Measurements from ENCODE around the gene ADORA1.

ADORA1 gene

DNA sequence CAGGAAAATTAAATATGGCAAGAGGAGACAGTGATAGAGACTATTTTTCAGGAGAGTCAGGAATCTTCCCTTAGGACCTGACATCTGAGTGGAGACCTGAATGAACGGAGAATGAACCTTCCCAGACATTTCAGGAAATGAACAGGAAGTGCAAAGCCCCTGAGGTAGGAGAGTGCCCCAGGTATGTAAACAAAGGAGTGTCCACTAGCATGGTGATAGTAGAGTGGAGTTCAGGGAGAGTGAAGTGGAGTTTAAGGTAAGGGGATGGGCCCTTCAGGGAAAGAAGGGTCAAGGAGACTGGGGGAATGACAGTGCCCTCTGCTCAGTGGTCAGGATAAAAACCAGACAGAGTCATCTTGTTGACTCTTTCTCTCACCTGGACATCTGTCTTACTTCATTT lies 28.8 kb downstream of the ADORA1 start:
- H3K27me3 ChIP-seq (ENCODE audit: insufficient read depth, poor library complexity, severe bottlenecking) = no peaks in the 10 kb centered on the region

DNA sequence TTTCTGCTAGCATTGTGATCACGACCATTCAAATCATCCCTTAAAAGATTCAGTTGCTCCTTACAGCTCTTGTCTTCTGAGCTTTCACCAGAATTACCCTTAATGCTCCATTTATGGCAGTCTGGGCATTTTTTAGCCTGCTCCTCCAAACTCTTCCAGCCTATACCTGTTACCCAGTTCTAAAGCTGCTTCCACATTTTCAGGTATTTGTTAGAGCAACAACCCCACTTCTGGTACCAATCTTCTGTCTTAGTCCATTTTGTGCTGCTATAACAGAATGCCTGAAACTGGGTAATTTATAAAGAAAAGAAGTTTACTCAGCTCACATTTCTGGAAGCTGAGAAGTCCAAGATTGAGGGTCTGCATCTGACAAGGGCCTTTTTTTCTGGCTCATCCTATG lies 30.9 kb downstream of the ADORA1 start:
- Histone ChIP-seq H3K4me3 (replicated peaks; ENCODE audit: insufficient read depth, low read length) (no peak overlapping the region), H3K27me3 (ENCODE audit: insufficient read depth, poor library complexity, severe bottlenecking) (no peaks in the 10 kb centered on the region), H3K27ac (replicated peaks) (no peak overlapping the region)
- no peak for DNase-seq (ENCODE audit: low read depth in 1 of 2, low spot score in 1 of 2)
- TF ChIP-seq SPI1 (IDR thresholded peaks at IDR 0.05; ENCODE audit: borderline replicate concordance, low read depth) = no peak
- TF ChIP-seq, protein P1, sequence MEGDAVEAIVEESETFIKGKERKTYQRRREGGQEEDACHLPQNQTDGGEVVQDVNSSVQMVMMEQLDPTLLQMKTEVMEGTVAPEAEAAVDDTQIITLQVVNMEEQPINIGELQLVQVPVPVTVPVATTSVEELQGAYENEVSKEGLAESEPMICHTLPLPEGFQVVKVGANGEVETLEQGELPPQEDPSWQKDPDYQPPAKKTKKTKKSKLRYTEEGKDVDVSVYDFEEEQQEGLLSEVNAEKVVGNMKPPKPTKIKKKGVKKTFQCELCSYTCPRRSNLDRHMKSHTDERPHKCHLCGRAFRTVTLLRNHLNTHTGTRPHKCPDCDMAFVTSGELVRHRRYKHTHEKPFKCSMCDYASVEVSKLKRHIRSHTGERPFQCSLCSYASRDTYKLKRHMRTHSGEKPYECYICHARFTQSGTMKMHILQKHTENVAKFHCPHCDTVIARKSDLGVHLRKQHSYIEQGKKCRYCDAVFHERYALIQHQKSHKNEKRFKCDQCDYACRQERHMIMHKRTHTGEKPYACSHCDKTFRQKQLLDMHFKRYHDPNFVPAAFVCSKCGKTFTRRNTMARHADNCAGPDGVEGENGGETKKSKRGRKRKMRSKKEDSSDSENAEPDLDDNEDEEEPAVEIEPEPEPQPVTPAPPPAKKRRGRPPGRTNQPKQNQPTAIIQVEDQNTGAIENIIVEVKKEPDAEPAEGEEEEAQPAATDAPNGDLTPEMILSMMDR (IDR thresholded peaks at IDR 0.05; ENCODE audit: insufficient read depth, low read length) = no peak
- TF ChIP-seq GABPA (IDR thresholded peaks at IDR 0.05; ENCODE audit: low read depth) = no peak
- no peak for TF ChIP-seq POLR2AphosphoS5 (IDR thresholded peaks at IDR 0.05; ENCODE audit: low read depth)
- TF ChIP-seq, protein P2, sequence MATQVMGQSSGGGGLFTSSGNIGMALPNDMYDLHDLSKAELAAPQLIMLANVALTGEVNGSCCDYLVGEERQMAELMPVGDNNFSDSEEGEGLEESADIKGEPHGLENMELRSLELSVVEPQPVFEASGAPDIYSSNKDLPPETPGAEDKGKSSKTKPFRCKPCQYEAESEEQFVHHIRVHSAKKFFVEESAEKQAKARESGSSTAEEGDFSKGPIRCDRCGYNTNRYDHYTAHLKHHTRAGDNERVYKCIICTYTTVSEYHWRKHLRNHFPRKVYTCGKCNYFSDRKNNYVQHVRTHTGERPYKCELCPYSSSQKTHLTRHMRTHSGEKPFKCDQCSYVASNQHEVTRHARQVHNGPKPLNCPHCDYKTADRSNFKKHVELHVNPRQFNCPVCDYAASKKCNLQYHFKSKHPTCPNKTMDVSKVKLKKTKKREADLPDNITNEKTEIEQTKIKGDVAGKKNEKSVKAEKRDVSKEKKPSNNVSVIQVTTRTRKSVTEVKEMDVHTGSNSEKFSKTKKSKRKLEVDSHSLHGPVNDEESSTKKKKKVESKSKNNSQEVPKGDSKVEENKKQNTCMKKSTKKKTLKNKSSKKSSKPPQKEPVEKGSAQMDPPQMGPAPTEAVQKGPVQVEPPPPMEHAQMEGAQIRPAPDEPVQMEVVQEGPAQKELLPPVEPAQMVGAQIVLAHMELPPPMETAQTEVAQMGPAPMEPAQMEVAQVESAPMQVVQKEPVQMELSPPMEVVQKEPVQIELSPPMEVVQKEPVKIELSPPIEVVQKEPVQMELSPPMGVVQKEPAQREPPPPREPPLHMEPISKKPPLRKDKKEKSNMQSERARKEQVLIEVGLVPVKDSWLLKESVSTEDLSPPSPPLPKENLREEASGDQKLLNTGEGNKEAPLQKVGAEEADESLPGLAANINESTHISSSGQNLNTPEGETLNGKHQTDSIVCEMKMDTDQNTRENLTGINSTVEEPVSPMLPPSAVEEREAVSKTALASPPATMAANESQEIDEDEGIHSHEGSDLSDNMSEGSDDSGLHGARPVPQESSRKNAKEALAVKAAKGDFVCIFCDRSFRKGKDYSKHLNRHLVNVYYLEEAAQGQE (IDR thresholded peaks at IDR 0.05; ENCODE audit: insufficient replicate concordance, low read depth) = no peak

More for the DNA sequence above, 28.8 kb downstream of the ADORA1 start:
- no peak for DNase-seq (ENCODE audit: low read depth in 1 of 2, low spot score in 1 of 2)
- TF ChIP-seq GABPA (IDR thresholded peaks at IDR 0.05; ENCODE audit: low read depth) (no peak), SPI1 (IDR thresholded peaks at IDR 0.05; ENCODE audit: borderline replicate concordance, low read depth) (no peak), POLR2AphosphoS5 (IDR thresholded peaks at IDR 0.05; ENCODE audit: low read depth) (no peak)
- TF ChIP-seq, protein P2 (IDR thresholded peaks at IDR 0.05; ENCODE audit: insufficient replicate concordance, low read depth) = no peak
- TF ChIP-seq, protein P1 (IDR thresholded peaks at IDR 0.05; ENCODE audit: insufficient read depth, low read length) = no peak
- Histone ChIP-seq H3K4me3 (replicated peaks; ENCODE audit: insufficient read depth, low read length) (no peak overlapping the region), H3K27ac (replicated peaks) (no peak overlapping the region)

DNA sequence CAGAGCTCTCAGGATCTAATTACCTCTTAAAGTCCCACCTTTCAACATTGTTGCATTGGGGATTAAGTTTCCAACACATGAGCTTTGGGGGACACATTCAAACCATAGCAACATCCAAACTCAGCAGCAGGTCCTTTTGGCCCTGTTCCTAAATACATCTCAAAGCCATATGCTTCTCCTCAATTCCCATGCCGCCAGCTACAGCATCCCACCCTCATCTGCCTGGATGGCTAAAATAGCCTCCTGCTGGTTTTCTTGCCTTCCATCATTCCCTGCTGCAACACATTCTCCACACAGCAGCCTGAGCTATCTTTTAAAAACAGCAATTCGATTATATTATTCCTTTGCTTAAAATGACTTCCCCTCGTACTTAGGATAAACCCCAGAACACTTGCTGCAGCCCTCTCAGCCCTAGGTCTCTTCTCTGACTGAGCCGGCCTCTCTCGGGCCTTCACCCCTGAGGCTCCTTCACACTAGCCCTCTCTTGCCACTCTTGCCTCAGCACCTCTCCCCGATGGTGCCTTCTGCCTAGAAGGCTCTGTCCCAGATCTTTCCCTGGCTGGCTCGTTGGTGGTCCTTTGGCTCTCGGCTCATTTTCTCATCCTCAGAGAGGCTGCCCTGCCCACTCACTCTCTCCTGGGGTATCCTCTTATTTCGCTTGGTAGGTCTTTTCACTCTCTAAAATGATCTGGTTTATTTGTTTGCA lies 31.6 kb downstream of the ADORA1 start:
- Histone ChIP-seq H3K4me3 (replicated peaks; ENCODE audit: insufficient read depth, low read length) (no peak overlapping the region), H3K27ac (replicated peaks) (no peak overlapping the region), H3K27me3 (ENCODE audit: insufficient read depth, poor library complexity, severe bottlenecking) (no peaks in the 10 kb centered on the region)
- TF ChIP-seq, protein P2 (IDR thresholded peaks at IDR 0.05; ENCODE audit: insufficient replicate concordance, low read depth) = no peak
- TF ChIP-seq SPI1 (IDR thresholded peaks at IDR 0.05; ENCODE audit: borderline replicate concordance, low read depth) (no peak), GABPA (IDR thresholded peaks at IDR 0.05; ENCODE audit: low read depth) (no peak), POLR2AphosphoS5 (IDR thresholded peaks at IDR 0.05; ENCODE audit: low read depth) (no peak)
- TF ChIP-seq, protein P1 (IDR thresholded peaks at IDR 0.05; ENCODE audit: insufficient read depth, low read length) = no peak
- no peak for DNase-seq (ENCODE audit: low read depth in 1 of 2, low spot score in 1 of 2)
